Endothelial cell of umbilical vein (primary cell): ENCODE results near the gene KRT77. TPM values are rescaled to one million over a fixed set of nuclear protein-coding genes. Genes with fewer than 3 reads are reported as not detected.

Source experiments
- BruUV-seq: library from RNA; stranded (reverse); fragments of 400-500 nt; replicated peaks from 2 replicates; lab custom pipeline; 2021; lab: Mats Ljungman, UMichigan
- CTCF ChIA-PET: fragments of 300-600, 350-600 bp; sonication (Branson Sonifier 250); formaldehyde crosslinking; loops from one replicate; lab custom pipeline; 2021; ENCODE audit warnings: antibody characterized with exemption, inconsistent platforms; lab: Charles Lee
- POLR2A ChIA-PET: fragments of 300-600, 350-600 bp; sonication (Branson Sonifier 250); formaldehyde crosslinking; loops from one replicate; lab custom pipeline; 2021; ENCODE audit warnings: antibody characterized with exemption, inconsistent platforms; lab: Charles Lee
- DNase-seq: peaks from one replicate; pipeline ENCODE4 v3.0.0-alpha.2; 2011; ENCODE audit warnings: low read depth, low spot score
- FAIRE-seq: peaks from 2 replicates; lab custom pipeline; 2011; peaks lifted over from hg19 to GRCh38; lab: Jason Lieb, UNC
- H2AFZ ChIP-seq: 2 replicates; pipeline ENCODE4 v1.6.0; 2012; ENCODE audit warnings: low read depth, low read length, control low read depth, inconsistent platforms
- H3K27ac ChIP-seq: 2 replicates; pipeline ENCODE4 v1.5.1; 2011; ENCODE audit warnings: low read depth, mild to moderate bottlenecking, control low read depth, low read length, moderate library complexity; ENCODE audit not compliant: insufficient read depth
- H3K27me3 ChIP-seq, 2 experiments: 2 replicates each; pipeline versions ENCODE4 v1.6.0 to v1.6.1; 2011; ENCODE audit warnings: low read length in 2 of 2, mixed read lengths in 1 of 2; ENCODE audit not compliant: control insufficient read depth in 2 of 2, insufficient read depth in 2 of 2
- H3K36me3 ChIP-seq, 2 experiments: 2 replicates in 1 of 2; 3 replicates in 1 of 2; pipeline ENCODE4 v1.5.1; 2011; ENCODE audit warnings: low read length in 2 of 2, mild to moderate bottlenecking in 1 of 2, moderate library complexity in 1 of 2; ENCODE audit not compliant: control insufficient read depth in 2 of 2, insufficient read depth in 2 of 2; ENCODE audit errors: extremely low read depth in 1 of 2
- H3K4me1 ChIP-seq: 3 replicates; pipeline ENCODE4 v1.5.1; 2011; ENCODE audit warnings: mild to moderate bottlenecking, low read length; ENCODE audit not compliant: control insufficient read depth, insufficient read depth; ENCODE audit errors: extremely low read depth
- H3K4me2 ChIP-seq: 2 replicates; pipeline ENCODE4 v1.6.1; 2011; ENCODE audit warnings: low read length, control low read depth, mixed read lengths; ENCODE audit not compliant: insufficient read depth
- H3K4me3 ChIP-seq, 3 experiments: fragments of 200-600 bp in 1 of 3; sonication (generic), shearing (Covaris generic) in 1 of 3; replicated peaks in 1 of 3; 2 replicates each; pipeline ENCODE4 v1.5.1; 2011 to 2016; ENCODE audit warnings: control low read depth in 3 of 3, low read length in 3 of 3, mild to moderate bottlenecking in 2 of 3, inconsistent platforms in 1 of 3, low read depth in 1 of 3, moderate library complexity in 1 of 3; ENCODE audit not compliant: insufficient read depth in 1 of 3
- H3K79me2 ChIP-seq: 2 replicates; pipeline ENCODE4 v1.6.0; 2012; ENCODE audit warnings: low read length, inconsistent platforms; ENCODE audit not compliant: control insufficient read depth, insufficient read depth
- H3K9ac ChIP-seq: replicated peaks from 2 replicates; pipeline ENCODE3; 2011; ENCODE audit warnings: low read length, control low read depth; ENCODE audit not compliant: insufficient read depth; ENCODE audit errors: extremely low read depth
- H3K9me1 ChIP-seq: replicated peaks from 3 replicates; pipeline ENCODE4 v1.6.0; 2011; ENCODE audit warnings: mild to moderate bottlenecking, low read length; ENCODE audit not compliant: control insufficient read depth, insufficient read depth; ENCODE audit errors: extremely low read depth
- H3K9me3 ChIP-seq: replicated peaks from 2 replicates; pipeline ENCODE4 v1.5.1; 2012; ENCODE audit warnings: low read length, inconsistent platforms; ENCODE audit not compliant: control insufficient read depth, insufficient read depth
- H4K20me1 ChIP-seq: replicated peaks from 2 replicates; pipeline ENCODE3; 2011; ENCODE audit warnings: mild to moderate bottlenecking, low read length; ENCODE audit not compliant: control insufficient read depth, insufficient read depth; ENCODE audit errors: extremely low read depth
- EZH2 ChIP-seq: IDR thresholded peaks from 2 replicates; pipeline ENCODE4 v1.6.1; 2012; ENCODE audit warnings: borderline replicate concordance, low read depth, mild to moderate bottlenecking, moderate library complexity, low read length, inconsistent platforms; ENCODE audit not compliant: severe bottlenecking
- FOS ChIP-seq: IDR thresholded peaks from 2 replicates; pipeline ENCODE4 v1.6.1; 2011; ENCODE audit warnings: mild to moderate bottlenecking, low read length, moderate library complexity, borderline replicate concordance; ENCODE audit not compliant: insufficient read depth
- GATA2 ChIP-seq: IDR thresholded peaks from 2 replicates; pipeline ENCODE4 v1.7.0; 2011; ENCODE audit warnings: low read depth, mild to moderate bottlenecking, moderate library complexity, mixed read lengths, low read length; ENCODE audit not compliant: insufficient read length, insufficient read depth
- JUN ChIP-seq: IDR thresholded peaks from 2 replicates; pipeline ENCODE4 v1.6.1; 2011; ENCODE audit warnings: borderline replicate concordance, low read depth; ENCODE audit not compliant: insufficient read length, insufficient read depth
- MYC ChIP-seq: IDR thresholded peaks from one replicate; pipeline ENCODE4 v1.6.1; 2011; ENCODE audit warnings: mild to moderate bottlenecking, low read depth, low read length
- POLR2A ChIP-seq: IDR thresholded peaks from 2 replicates; pipeline ENCODE4 v1.6.1; 2012; ENCODE audit warnings: low read depth, mild to moderate bottlenecking, control low read depth, low read length
- POLR2AphosphoS5 ChIP-seq: IDR thresholded peaks from 2 replicates; pipeline ENCODE4 v1.6.1; 2012; ENCODE audit warnings: low read depth, mild to moderate bottlenecking, control low read depth, low read length, moderate library complexity; ENCODE audit not compliant: insufficient read depth
- dilution Hi-C: fragments of 300-500 bp; cut with MboI; formaldehyde crosslinking; loops from one replicate; pipeline ENCODE4 v1.15.0; 2019; ENCODE audit warnings: low sequenced_read_pairs; ENCODE audit not compliant: extremely low pct_ligation_motif_present
- intact Hi-C: fragments of 100-400 bp; cut with micrococcal nuclease; formaldehyde crosslinking; loops from one replicate; pipeline ENCODE4 v1.10.0; 2022
- polyA plus RNA-seq, 4 experiments: library from polyadenylated mRNA; depleted of rRNA in 3 of 4; stranded (reverse) in 3 of 4; unstranded in 1 of 4; fragments of >200 nt; gene quantifications; 2 replicates each; pipeline versions ENCODE4 v1.2.1 to v1.2.3, GENCODE V29; 2011 to 2012; ENCODE audit warnings: missing spikeins in 1 of 4
- total RNA-seq: library from RNA; stranded (reverse); gene quantifications from 2 replicates; pipeline ENCODE4 v1.2.3, GENCODE V29; 2021
- TF ChIP-seq, protein P1 (sequence below): IDR thresholded peaks from 2 replicates; pipeline ENCODE4 v1.6.1; 2011; ENCODE audit not compliant: insufficient read depth, insufficient read length
- TF ChIP-seq, protein P2 (sequence below), 2 donors: IDR thresholded peaks; 1 replicate in 1 of 2; 2 replicates in 1 of 2; pipeline ENCODE4 v1.5.1; 2011; ENCODE audit warnings: low read length in 2 of 2, mild to moderate bottlenecking in 2 of 2, moderate library complexity in 2 of 2, control low read depth in 1 of 2, inconsistent platforms in 1 of 2, low read depth in 1 of 2; ENCODE audit not compliant: insufficient read depth in 1 of 2; ENCODE audit errors: extremely low read depth in 1 of 2

Gene KRT77
- total and polyA plus RNA-seq, 2 donors (not counting 3 experiments of a cell fraction or from before 2014, with no cell fraction given): not detected

DNA sequence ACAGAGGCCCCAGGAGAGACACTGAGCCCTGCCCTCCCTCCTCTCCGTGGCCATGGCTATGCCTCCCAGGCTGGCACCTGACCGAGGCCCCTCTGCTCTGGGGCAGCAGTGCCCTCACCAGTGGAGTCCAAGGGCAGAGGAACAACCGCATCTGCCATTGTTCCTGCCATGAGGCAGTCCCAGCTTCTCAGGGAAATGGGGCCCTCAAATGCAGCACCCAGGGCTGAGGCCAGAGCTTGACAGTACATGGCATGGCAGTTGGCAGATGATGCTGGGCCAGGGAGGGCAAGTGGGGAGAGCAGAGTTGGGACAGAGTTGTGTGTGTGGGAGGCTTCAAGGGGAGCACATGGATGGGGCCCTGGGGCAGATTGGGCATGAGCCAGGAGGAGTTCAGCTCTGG lies 21.1 kb upstream of the KRT77 start:
- FAIRE-seq: no peak

More for the DNA sequence above, 21.1 kb upstream of the KRT77 start:
- Histone ChIP-seq H3K4me3 (no peak overlapping the region), H3K9ac (no peak overlapping the region), H3K27me3 (no peaks in the 10 kb centered on the region), H3K9me3 (no peaks in the 10 kb centered on the region), H3K36me3 (no peaks in the 10 kb centered on the region), H3K79me2 (no peaks in the 10 kb centered on the region), H3K4me2 (no peak overlapping the region), H3K4me1 (no peaks in the 10 kb centered on the region), H3K27ac (no peak overlapping the region), H4K20me1 (no peaks in the 10 kb centered on the region), H2AFZ (no peak overlapping the region), H3K9me1 (no peaks in the 10 kb centered on the region)
- intact Hi-C loops (no loop called here), dilution Hi-C loops (no loop called here)
- POLR2A ChIA-PET: no interaction called here
- BruUV-seq: no TSS peak
- TF ChIP-seq, protein P1, sequence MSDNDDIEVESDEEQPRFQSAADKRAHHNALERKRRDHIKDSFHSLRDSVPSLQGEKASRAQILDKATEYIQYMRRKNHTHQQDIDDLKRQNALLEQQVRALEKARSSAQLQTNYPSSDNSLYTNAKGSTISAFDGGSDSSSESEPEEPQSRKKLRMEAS: no peak
- TF ChIP-seq EZH2 (no peak), MYC (no peak), POLR2AphosphoS5 (no peak), JUN (no peak), FOS (no peak), GATA2 (no peak), POLR2A (no peak)
- TF ChIP-seq, protein P2, sequence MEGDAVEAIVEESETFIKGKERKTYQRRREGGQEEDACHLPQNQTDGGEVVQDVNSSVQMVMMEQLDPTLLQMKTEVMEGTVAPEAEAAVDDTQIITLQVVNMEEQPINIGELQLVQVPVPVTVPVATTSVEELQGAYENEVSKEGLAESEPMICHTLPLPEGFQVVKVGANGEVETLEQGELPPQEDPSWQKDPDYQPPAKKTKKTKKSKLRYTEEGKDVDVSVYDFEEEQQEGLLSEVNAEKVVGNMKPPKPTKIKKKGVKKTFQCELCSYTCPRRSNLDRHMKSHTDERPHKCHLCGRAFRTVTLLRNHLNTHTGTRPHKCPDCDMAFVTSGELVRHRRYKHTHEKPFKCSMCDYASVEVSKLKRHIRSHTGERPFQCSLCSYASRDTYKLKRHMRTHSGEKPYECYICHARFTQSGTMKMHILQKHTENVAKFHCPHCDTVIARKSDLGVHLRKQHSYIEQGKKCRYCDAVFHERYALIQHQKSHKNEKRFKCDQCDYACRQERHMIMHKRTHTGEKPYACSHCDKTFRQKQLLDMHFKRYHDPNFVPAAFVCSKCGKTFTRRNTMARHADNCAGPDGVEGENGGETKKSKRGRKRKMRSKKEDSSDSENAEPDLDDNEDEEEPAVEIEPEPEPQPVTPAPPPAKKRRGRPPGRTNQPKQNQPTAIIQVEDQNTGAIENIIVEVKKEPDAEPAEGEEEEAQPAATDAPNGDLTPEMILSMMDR (IDR thresholded peaks at IDR 0.05; ENCODE audit: extremely low read depth in 1 of 2, insufficient read depth in 1 of 2, low read depth in 1 of 2, low read length in 2 of 2): no peak
- DNase-seq: no peak
- CTCF ChIA-PET: no interaction called here
